Gastroesophageal sphincter (tissue), 4 donors: ENCODE data around the gene HMGB4. TPM values are rescaled to one million over a fixed set of nuclear protein-coding genes. Genes with fewer than 3 reads are reported as not detected.

Source experiments
- ATAC-seq: fragments of 150-250 bp; one replicate; pipeline ENCODE4 v1.9.1; 2016; ENCODE audit warnings: mild to moderate bottlenecking, moderate library complexity
- H3K27ac ChIP-seq, 4 donors: fragments of 200-600 bp; sonication (generic) in 3 of 4; 1 replicate in 3 of 4; 2 replicates in 1 of 4; pipeline ENCODE4 v1.5.1; 2016 to 2019
- H3K27me3 ChIP-seq: fragments of 200-600 bp; sonication (generic); one replicate; pipeline ENCODE4 v1.5.1; 2019
- H3K36me3 ChIP-seq, 2 donors: fragments of 200-600 bp; sonication (generic); one replicate each; pipeline ENCODE4 v1.5.1; 2019; ENCODE audit warnings: control low read depth in 1 of 2
- H3K4me1 ChIP-seq, 3 donors: fragments of 200-600 bp; sonication (generic); 1 replicate in 2 of 3; 2 replicates in 1 of 3; pipeline ENCODE4 v1.5.1; 2016 to 2019; ENCODE audit warnings: control low read depth in 2 of 3
- H3K4me3 ChIP-seq, 2 donors: fragments of 200-600 bp; sonication (generic); one replicate each; pipeline ENCODE4 v1.5.1; 2019; ENCODE audit warnings: mild to moderate bottlenecking in 1 of 2, moderate library complexity in 1 of 2
- H3K9me3 ChIP-seq, 3 donors: fragments of 200-600 bp; sonication (generic); one replicate each; pipeline ENCODE4 v1.5.1; 2017 to 2019; ENCODE audit warnings: control low read depth in 2 of 3
- EP300 ChIP-seq: sonication (generic); formaldehyde crosslinking; IDR thresholded peaks from one replicate; pipeline ENCODE4 v1.6.1; 2017; ENCODE audit warnings: antibody characterized with exemption, mild to moderate bottlenecking
- POLR2A ChIP-seq, 2 donors: fragments of 450-650 bp; IDR thresholded peaks; one replicate each; pipeline ENCODE4 v1.6.1; 2017; ENCODE audit warnings: antibody characterized with exemption in 2 of 2, mild to moderate bottlenecking in 2 of 2, moderate library complexity in 1 of 2
- POLR2AphosphoS5 ChIP-seq: sonication (generic); formaldehyde crosslinking; IDR thresholded peaks from one replicate; pipeline ENCODE4 v1.6.1; 2017; ENCODE audit warnings: antibody characterized with exemption
- WGBS, 2 donors: methylation state at CpG; one replicate each; pipeline ENCODE4 v1.1.5; 2018; ENCODE audit warnings: low coverage in 1 of 2; 5-methylcytosine and 5-hydroxymethylcytosine counted together
- total RNA-seq, 4 donors: library from RNA; depleted of rRNA; stranded (reverse); fragments of >200 nt; gene quantifications; one replicate each; pipeline ENCODE4 v1.1.0, GENCODE V29; 2016
- TF ChIP-seq, protein P1 (sequence below), 4 experiments: fragments of 200-600 bp in 2 of 4; fragments of 450-650 bp in 2 of 4; sonication (generic) in 1 of 4; IDR thresholded peaks; one replicate each; pipeline ENCODE4 v1.5.1; 2017 to 2019; ENCODE audit warnings: antibody characterized with exemption in 4 of 4, mild to moderate bottlenecking in 2 of 4, moderate library complexity in 2 of 4

Gene HMGB4
- total RNA-seq, 4 donors from 2014 or later: not detected

DNA sequence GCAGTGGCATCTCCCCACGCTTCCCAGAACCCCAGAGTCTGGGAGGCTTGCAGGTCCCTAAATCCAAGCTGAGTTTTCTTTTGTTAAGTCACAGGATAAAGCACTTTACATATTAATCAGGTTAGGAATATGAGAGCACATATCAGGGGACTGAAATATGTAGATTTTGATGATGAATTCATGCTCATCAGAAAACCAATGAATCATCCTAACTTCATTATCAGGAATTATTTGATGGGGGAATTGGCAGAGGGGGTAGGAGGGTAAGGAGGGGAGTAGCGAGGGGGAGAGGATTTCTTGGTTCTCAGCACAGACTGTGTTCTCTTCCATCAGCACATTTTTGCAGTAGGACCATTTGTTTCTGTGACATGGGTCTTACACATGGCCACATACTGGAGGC, 32.1 kb downstream of the HMGB4 start:
- TF ChIP-seq POLR2A (IDR thresholded peaks at IDR 0.05) (no peak), EP300 (no peak), POLR2AphosphoS5 (no peak)
- TF ChIP-seq, protein P1, sequence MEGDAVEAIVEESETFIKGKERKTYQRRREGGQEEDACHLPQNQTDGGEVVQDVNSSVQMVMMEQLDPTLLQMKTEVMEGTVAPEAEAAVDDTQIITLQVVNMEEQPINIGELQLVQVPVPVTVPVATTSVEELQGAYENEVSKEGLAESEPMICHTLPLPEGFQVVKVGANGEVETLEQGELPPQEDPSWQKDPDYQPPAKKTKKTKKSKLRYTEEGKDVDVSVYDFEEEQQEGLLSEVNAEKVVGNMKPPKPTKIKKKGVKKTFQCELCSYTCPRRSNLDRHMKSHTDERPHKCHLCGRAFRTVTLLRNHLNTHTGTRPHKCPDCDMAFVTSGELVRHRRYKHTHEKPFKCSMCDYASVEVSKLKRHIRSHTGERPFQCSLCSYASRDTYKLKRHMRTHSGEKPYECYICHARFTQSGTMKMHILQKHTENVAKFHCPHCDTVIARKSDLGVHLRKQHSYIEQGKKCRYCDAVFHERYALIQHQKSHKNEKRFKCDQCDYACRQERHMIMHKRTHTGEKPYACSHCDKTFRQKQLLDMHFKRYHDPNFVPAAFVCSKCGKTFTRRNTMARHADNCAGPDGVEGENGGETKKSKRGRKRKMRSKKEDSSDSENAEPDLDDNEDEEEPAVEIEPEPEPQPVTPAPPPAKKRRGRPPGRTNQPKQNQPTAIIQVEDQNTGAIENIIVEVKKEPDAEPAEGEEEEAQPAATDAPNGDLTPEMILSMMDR (IDR thresholded peaks at IDR 0.05): no peak
- WGBS, 2 donors: 75 to 100% methylated on average over 1 to 2 of the region's 2 CpGs
- H3K9me3 ChIP-seq: no peaks in the 10 kb centered on the region

DNA sequence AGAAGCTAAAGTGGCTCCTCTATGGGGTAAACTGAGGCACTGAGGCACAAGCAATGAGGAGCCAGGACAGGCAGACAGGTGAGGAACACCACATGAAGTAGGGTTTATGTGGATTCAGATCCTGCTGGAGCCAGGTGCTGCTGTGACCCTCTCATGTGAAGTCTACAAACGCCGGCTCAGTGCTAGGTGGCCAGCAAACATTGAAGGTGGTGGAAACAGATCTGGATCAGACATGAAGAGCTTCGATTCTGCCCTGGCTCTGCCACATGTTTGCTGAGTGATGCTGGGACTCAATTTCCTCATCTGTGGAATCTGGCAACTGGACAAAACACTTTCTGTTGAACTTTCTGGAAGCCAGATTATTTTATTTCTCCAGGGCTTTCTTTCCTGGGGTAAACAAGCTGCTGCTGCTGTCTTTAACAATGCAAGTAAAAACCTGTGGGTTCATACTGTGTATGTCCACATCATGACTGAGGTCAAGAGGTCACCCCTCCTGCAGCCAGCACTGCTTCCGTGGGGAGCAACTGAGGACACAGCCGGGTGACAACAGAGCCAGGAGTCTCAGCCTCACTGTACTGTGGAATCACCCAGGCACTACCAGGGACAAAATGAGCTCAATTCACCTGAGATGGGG, 33.3 kb downstream of the HMGB4 start:
- Histone ChIP-seq H3K4me1 (no peaks in the 10 kb centered on the region), H3K36me3 (no peaks in the 10 kb centered on the region), H3K27ac (no peak overlapping the region), H3K9me3 (no peaks in the 10 kb centered on the region), H3K4me3 (no peak overlapping the region), H3K27me3 (peaks cover 5% of the 10 kb centered on the region)
- WGBS, 2 donors: 76 to 87% methylated on average over 3 of the region's 5 CpGs
- TF ChIP-seq POLR2AphosphoS5: no peak
- TF ChIP-seq EP300: no peak
- TF ChIP-seq POLR2A (IDR thresholded peaks at IDR 0.05): no peak
- TF ChIP-seq, protein P1 (IDR thresholded peaks at IDR 0.05): no peak
- no peak for ATAC-seq

More for the DNA sequence above, 32.1 kb downstream of the HMGB4 start:
- H3K27ac ChIP-seq: no peak overlapping the region
- H3K27me3 ChIP-seq: peaks cover 5% of the 10 kb centered on the region
- H3K4me1 ChIP-seq: no peaks in the 10 kb centered on the region
- ATAC-seq: no peak
- H3K36me3 ChIP-seq: no peaks in the 10 kb centered on the region
- H3K4me3 ChIP-seq: no peak overlapping the region

DNA sequence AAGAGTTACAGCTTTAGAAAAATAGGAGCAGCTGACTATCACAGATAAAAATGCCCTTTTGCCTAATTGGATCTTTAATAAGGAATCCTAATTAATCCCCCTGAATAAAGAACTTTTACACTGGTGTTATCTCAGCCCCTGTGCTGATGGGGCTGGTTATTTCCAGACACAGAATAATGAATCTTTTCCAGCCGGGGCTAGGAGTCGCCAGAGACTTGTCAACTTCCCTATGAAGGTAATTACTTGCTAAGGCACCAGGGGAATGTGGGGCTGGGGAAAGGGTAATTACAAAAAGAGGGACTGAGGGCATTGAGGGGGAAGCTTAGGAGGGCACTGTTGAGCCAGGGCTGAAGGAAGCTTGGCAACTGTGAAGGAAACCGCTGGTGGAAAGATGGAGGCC, 34.5 kb downstream of the HMGB4 start:
- Histone ChIP-seq H3K9me3 (no peaks in the 10 kb centered on the region), H3K27me3 (peaks cover 10% of the 10 kb centered on the region), H3K27ac (no peak overlapping the region), H3K4me3 (no peak overlapping the region), H3K4me1 (no peaks in the 10 kb centered on the region), H3K36me3 (no peaks in the 10 kb centered on the region)
- WGBS, 2 donors: 57 to 63% methylated on average over 2 to 3 of the region's 3 CpGs
- ATAC-seq: no peak
- TF ChIP-seq, protein P1 (IDR thresholded peaks at IDR 0.05): no peak
- TF ChIP-seq POLR2A (IDR thresholded peaks at IDR 0.05) (no peak), POLR2AphosphoS5 (no peak), EP300 (no peak)

DNA sequence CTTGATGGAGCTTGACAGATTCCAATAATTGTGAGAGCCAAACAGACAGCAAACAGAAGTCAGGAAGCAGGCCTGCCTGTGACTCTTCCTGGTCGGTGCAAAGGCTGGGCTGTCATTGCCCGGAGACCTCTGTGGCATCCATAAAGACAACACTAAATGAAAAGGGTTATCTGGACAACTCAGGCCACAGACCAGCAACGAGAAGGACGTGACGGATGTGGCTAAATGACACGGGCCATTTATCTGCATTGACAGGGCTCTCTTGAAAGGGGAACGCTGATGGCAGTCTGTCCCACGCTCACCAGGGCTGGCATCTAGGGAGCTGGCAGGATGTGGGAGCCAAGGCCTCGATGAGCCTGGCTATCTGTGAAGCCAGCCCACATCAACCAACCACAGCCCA, 35.0 kb downstream of the HMGB4 start:
- H3K4me3 ChIP-seq: no peak overlapping the region
- no peaks in the 10 kb centered on the region for H3K36me3 ChIP-seq
- H3K27ac ChIP-seq: no peak overlapping the region
- no peak for ATAC-seq
- 60% methylated on average over 1 of the region's 9 CpGs; no CpG with 5 or more reads in 1 of the 2 donors for WGBS, 2 donors
- no peak for TF ChIP-seq EP300
- TF ChIP-seq POLR2A (IDR thresholded peaks at IDR 0.05): no peak
- no peak for TF ChIP-seq POLR2AphosphoS5
- TF ChIP-seq, protein P1 (IDR thresholded peaks at IDR 0.05): no peak
- H3K27me3 ChIP-seq: peaks cover 11% of the 10 kb centered on the region
- H3K9me3 ChIP-seq: no peaks in the 10 kb centered on the region
- H3K4me1 ChIP-seq: no peaks in the 10 kb centered on the region

DNA sequence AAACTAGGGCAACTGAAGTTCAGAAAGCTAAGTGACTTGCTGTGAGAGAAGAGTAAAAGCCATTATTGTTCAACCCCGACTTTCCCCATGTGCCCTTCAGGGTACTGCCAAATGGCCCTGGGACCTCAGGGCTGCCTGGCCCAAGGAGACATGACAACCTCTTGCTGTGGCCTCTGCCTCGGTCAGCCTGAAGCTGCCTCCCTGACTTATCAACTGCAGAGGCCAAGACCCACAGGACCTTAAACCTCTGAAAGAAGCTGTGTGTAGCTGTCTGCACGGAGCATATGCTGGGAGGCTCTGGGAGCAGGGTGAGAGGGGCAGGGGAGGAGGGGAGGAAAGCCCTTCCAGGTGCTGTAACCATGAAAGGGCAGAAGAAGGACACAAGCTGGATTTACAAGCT, 35.9 kb downstream of the HMGB4 start:
- Histone ChIP-seq H3K9me3 (no peaks in the 10 kb centered on the region), H3K27me3 (peaks cover 15% of the 10 kb centered on the region), H3K4me3 (no peak overlapping the region), H3K27ac (no peak overlapping the region), H3K4me1 (no peaks in the 10 kb centered on the region), H3K36me3 (no peaks in the 10 kb centered on the region)
- no peak for TF ChIP-seq POLR2AphosphoS5
- TF ChIP-seq EP300: no peak
- TF ChIP-seq POLR2A (IDR thresholded peaks at IDR 0.05): no peak
- TF ChIP-seq, protein P1 (IDR thresholded peaks at IDR 0.05): no peak
- 50 to 59% methylated on average over 1 to 3 of the region's 3 CpGs for WGBS, 2 donors
- no peak for ATAC-seq
